GM15510 (cell line): ENCODE measurements around the gene TRDMT1.
A peak's percentile ranks its signal among the peaks of the same experiment; 100 is the strongest.

ENCODE experiments used
- POLR2A ChIP-seq: IDR thresholded peaks from 3 replicates; pipeline ENCODE4 v1.6.1; 2011; ENCODE audit warnings: borderline replicate concordance; ENCODE audit not compliant: insufficient read length; ENCODE audit errors: extremely low read depth

The TRDMT1 gene

DNA sequence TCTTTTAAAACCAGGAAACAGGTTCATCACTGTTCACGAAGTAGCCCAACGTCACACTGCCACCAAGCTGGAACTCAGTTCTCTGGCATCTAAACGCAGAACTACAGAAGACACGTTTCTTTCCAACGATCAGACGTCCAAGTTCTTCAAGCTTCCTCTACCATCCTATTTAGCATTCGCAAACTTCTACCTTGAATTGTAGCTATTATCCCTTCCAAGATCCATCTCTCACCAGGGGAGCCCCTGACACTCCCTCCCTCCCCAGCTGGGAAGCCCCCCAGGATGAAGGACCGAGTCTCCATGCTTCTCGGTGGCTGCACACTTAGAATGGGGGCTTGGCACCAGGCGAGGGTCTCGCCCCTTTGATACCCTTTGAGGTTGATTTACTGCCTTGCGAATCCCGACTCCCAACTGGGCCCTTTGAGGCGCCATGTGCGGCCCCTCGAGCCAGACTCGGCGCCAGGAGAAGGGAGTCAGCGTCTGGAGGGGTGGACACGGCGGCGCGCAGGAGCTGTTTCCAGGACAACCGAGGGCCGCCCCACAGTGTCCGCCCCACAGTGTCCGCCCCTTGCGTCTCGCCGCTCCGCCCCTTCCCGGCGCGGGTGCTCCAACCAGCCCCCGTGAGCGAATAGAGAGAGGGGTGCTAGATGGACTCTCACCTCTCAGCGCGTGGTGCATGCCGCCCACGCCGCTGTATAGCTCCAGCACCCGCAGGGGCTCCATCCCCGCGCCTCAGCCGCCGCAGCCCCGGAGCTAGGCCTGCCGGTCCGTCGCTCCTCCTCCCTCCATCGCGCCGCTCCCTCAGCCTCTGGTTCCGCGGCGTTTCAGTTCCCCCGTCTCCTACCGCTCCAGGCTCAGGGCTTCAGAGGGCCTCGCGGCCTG, at the start of gene TRDMT1:
TRDMT1 (minus strand) TSS at position 761 of the 882 bp plus-strand sequence; CDS start at position 723, 38 bp downstream.
- peak; percentile 41 for TF ChIP-seq POLR2A

DNA sequence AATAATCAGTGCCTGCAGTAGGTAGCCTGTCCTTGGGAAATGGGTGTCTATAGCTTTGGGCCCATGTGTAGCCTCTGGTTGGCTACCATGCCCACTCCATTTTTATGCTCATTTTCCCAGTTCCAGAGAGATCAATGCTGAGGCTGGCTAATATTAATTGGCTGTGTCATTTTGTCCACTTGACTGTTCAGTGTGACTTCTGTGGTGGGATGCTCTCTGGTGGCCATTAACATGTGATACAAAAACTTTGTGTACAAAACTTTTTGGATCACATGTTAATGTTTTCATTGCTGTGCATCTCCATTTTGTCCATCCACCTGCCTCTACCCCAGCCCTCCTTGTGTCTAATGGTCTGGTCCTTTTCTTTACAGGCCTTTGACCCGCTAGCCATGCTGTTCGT, 49.3 kb upstream of the TRDMT1 start:
- TF ChIP-seq POLR2A: no peak

DNA sequence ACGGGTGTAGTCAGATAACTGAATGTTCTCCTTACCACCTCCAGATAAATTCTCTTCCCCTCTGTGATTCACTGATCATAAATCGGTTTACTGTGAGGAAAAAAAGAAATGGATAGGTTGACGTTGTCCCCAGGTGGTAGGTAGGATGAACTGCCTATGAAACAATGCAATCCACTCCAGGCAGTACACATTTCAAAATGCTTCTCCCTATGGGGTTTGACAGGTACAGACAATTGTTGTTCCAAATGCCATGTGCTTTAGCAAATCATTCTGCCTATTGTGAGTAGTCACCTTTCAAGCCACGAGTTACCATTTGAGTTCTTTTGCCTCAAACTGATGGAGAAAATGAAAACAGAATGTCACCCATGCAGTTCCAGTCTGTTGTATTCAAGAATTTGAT, 48.3 kb upstream of the TRDMT1 start:
- no peak for TF ChIP-seq POLR2A

GRCh38 chr10:17248964-17249363, 47.5 kb upstream of the TRDMT1 start:
- TF ChIP-seq POLR2A: no peak

DNA sequence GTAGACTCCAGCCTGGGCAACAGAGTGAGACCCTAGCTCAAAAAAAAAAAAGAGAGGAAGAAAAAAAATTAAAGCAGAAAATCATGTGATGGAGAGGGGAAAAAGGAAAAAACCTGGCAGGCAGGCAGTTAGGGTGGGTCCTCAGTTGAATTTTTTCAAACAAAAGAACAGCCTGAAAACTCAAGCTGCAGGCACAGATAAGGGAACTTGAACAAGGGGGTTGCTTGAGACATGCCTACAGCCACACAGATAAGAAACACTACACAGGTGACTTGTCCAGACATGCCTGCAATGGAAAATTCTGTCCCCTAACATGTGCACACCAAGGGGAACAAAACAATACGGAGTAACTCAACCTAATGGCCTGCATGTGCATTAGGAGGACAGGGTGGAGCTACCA, 45.7 kb upstream of the TRDMT1 start:
- no peak for TF ChIP-seq POLR2A

GRCh38 chr10:17244700-17245365, 43.4 kb upstream of the TRDMT1 start:
- TF ChIP-seq POLR2A: no peak

DNA sequence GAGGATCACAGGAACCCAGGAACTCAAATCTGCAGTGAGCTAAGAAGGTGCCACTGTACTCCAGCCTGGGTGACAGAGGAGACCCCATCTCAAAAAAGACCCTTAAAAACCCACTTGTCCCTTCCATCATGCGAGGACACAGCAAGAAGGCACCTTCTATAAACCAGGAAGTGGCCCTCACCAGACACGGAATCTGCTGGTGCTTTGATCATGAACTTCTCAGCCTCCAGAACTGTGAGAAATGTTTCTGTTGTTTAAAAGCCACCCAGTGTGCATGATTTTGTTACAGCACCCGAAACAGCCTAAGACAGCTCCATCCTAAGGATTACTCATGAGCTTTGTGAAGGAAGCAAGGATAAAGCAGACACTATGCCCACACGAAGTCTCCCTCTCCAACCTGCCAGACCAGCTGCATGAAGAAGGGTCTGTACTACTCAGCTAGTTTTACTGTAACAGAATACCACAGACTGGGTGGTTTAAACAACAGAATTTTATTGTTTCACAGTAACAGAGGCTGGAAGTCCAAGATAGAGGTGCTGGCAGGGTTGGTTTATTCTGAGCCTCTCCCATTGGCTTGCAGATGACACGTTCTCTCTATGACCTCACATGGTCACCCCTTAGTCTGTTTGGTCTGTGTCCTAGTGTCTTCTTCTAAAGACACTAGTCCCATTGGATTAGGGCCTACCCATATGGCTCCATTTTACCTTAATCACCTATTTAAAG, 40.3 kb upstream of the TRDMT1 start:
- no peak for TF ChIP-seq POLR2A

DNA sequence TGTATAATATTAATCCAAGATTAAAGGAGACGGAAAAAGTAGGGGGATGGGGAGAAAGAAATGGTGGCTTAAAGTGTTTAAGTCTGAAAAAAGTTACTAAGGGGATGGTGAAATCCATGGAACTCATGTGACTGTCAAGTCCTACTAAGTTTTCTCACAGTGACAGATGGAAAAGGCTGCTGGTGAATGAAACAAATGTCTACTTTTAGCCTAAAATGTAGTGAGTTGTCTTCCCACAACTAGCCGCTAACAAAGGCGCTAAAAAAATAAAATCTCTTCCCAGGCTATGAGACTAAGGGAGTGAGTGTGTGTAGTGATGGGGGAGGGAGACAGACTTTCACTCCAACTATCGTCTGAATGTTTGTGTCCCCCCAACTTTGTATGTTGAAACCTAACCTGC, 39.1 kb upstream of the TRDMT1 start:
- no peak for TF ChIP-seq POLR2A

- TF ChIP-seq POLR2A: no peak
Measured at GRCh38 chr10:17240096-17240495, 38.6 kb upstream of the TRDMT1 start.

GRCh38 chr10:17239345-17240085, 38.0 kb upstream of the TRDMT1 start:
- TF ChIP-seq POLR2A: no peak

DNA sequence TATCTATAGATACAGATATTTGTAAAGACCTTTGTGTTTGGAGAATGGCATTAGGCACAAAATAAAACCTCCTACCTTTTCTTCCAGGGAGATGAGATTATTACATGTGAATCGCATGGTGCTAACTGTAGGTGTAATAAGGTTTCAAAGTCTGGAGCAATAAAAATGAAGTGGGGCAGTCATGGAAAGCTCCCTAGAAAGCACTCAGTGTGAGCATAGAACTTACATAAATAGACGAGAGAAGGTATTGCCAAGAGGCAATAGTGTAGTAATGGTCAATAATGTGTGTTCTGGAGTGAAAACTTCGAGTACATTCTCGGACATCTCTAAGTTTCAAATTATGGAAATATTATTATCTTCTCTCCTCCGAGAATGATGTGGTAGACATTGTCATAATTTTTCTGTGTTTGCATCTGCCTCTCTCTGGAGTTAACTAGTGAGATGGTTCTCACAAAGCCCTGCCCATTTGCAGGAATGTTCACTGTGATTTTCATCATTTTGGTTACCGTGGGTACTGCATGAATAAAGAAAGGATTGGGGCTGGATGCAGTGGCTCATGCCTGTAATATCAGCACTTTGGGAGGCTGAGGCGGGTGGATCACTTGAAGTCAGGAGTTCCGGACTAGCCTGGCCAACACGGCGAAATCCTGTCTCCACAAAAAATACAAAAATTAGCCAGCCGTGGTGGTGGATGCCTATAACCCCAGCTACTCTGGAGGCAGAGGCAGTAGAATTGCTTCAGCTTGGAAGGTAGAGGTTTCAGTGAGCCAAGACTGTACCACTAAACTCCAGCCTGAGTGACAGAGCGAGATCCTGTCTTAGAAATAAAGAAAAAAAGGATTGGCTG, 37.2 kb upstream of the TRDMT1 start:
- no peak for TF ChIP-seq POLR2A

DNA sequence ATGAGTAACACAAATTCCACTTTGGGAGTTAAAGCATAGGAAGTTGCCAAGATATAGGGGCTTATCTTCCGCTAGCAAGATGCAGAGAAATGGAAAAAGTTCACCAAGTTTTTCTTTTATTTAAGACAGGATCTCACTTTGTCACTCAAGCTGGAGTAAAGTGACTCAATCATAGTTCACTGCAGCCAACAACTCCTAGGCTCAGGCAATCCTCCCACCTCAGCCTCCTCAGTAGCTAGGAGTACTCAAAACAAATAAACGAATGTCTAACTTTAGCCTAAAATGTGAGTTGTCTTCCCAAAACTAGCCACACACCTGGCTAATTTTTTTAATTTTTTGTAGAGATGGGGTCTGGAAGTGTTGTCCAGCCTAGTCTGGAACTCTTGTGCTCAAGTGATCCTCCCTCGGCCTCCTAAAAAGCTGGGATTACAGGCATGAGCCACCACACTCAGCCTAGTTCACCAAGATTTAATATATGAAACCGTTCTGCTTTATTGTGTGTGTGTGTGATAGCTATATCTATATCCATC, 36.5 kb upstream of the TRDMT1 start:
- TF ChIP-seq POLR2A: no peak

DNA sequence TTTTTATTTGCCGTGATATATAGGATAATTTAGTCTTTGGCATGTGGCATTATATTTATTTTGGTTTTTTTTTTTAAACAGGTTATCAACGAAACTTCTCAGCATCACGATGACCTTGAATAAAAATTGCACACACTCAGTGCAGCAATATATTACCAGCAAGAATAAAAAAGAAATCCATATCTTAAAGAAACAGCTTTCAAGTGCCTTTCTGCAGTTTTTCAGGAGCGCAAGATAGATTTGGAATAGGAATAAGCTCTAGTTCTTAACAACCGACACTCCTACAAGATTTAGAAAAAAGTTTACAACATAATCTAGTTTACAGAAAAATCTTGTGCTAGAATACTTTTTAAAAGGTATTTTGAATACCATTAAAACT, 35.7 kb upstream of the TRDMT1 start:
- no peak for TF ChIP-seq POLR2A
